ENCODE data around the gene ARV1.
"Not testable (repeated sequence)": the region's sequence is repeated elsewhere in the genome, so short reads cannot be mapped to it uniquely, and the experiment has no call there.

ARV1 gene

GRCh38 chr1:230992100-230992774, 13.3 kb downstream of the ARV1 start:
- Histone ChIP-seq H3K4me1 (ENCODE audit: control insufficient read depth, insufficient read depth, low read length) (no peaks in the 10 kb centered on the region), H3K4me3 (ENCODE audit: low read depth, low read length) (no peak overlapping the region), H3K36me3 (ENCODE audit: control insufficient read depth, insufficient read depth, low read length) (peaks cover 11% of the 10 kb centered on the region; the same call in 1 of the 2 replicates), H3K9ac (ENCODE audit: low read length) (no peak overlapping the region), H3K27me3 (ENCODE audit: control insufficient read depth, insufficient read depth, low read length) (peaks cover 7% of the 10 kb centered on the region), H3K9me3 (ENCODE audit: control insufficient read depth, insufficient read depth, low read depth, low read length) (no peaks in the 10 kb centered on the region), H3K27ac (ENCODE audit: low read depth, low read length) (no peak overlapping the region)

- H3K27ac ChIP-seq (ENCODE audit: low read depth, low read length), result no peak overlapping the region
- H3K9me3 ChIP-seq (ENCODE audit: control insufficient read depth, insufficient read depth, low read depth, low read length), result no peaks in the 10 kb centered on the region
- peaks cover 37% of the 10 kb centered on the region for H3K36me3 ChIP-seq (ENCODE audit: control insufficient read depth, insufficient read depth, low read length)
- H3K4me1 ChIP-seq (ENCODE audit: control insufficient read depth, insufficient read depth, low read length), result no peaks in the 10 kb centered on the region
- no peaks in the 10 kb centered on the region for H3K27me3 ChIP-seq (ENCODE audit: control insufficient read depth, insufficient read depth, low read length)
- no peak overlapping the region for H3K9ac ChIP-seq (ENCODE audit: low read length)
- no peak overlapping the region for H3K4me3 ChIP-seq (ENCODE audit: low read depth, low read length)
Measured at GRCh38 chr1:230994860-230995259, 16.0 kb downstream of the ARV1 start.

GRCh38 chr1:231000201-231000600, 21.3 kb downstream of the ARV1 start:
- Histone ChIP-seq H3K27ac (ENCODE audit: low read depth, low read length) (no peak overlapping the region), H3K4me1 (ENCODE audit: control insufficient read depth, insufficient read depth, low read length) (no peaks in the 10 kb centered on the region), H3K9ac (ENCODE audit: low read length) (no peak overlapping the region), H3K36me3 (ENCODE audit: control insufficient read depth, insufficient read depth, low read length) (peaks cover 44% of the 10 kb centered on the region), H3K27me3 (ENCODE audit: control insufficient read depth, insufficient read depth, low read length) (no peaks in the 10 kb centered on the region), H3K9me3 (ENCODE audit: control insufficient read depth, insufficient read depth, low read depth, low read length) (no peaks in the 10 kb centered on the region; the same call in 1 of the 2 replicates), H3K4me3 (ENCODE audit: low read depth, low read length) (no peak overlapping the region)

GRCh38 chr1:231000639-231001038, 21.7 kb downstream of the ARV1 start:
- Histone ChIP-seq H3K4me1 (ENCODE audit: control insufficient read depth, insufficient read depth, low read length) (no peaks in the 10 kb centered on the region), H3K4me3 (ENCODE audit: low read depth, low read length) (no peak overlapping the region), H3K9ac (ENCODE audit: low read length) (no peak overlapping the region), H3K27me3 (ENCODE audit: control insufficient read depth, insufficient read depth, low read length) (no peaks in the 10 kb centered on the region), H3K9me3 (ENCODE audit: control insufficient read depth, insufficient read depth, low read depth, low read length) (no peaks in the 10 kb centered on the region; the same call in 1 of the 2 replicates), H3K36me3 (ENCODE audit: control insufficient read depth, insufficient read depth, low read length) (peaks cover 44% of the 10 kb centered on the region), H3K27ac (ENCODE audit: low read depth, low read length) (no peak overlapping the region)

- no peaks in the 10 kb centered on the region for H3K4me1 ChIP-seq (ENCODE audit: control insufficient read depth, insufficient read depth, low read length)
- H3K4me3 ChIP-seq (ENCODE audit: low read depth, low read length), result no peak overlapping the region
- H3K9me3 ChIP-seq (ENCODE audit: control insufficient read depth, insufficient read depth, low read depth, low read length), result peaks cover 2% of the 10 kb centered on the region; the same call in 1 of the 2 replicates
- H3K36me3 ChIP-seq (ENCODE audit: control insufficient read depth, insufficient read depth, low read length), result peaks cover 39% of the 10 kb centered on the region
- no peak overlapping the region for H3K27ac ChIP-seq (ENCODE audit: low read depth, low read length)
- H3K9ac ChIP-seq (ENCODE audit: low read length), result no peak overlapping the region
- H3K27me3 ChIP-seq (ENCODE audit: control insufficient read depth, insufficient read depth, low read length), result no peaks in the 10 kb centered on the region
Measured at GRCh38 chr1:231001892-231002291, 23.0 kb downstream of the ARV1 start.

GRCh38 chr1:231007535-231007934, 28.6 kb downstream of the ARV1 start:
- H3K27me3 ChIP-seq (ENCODE audit: control insufficient read depth, insufficient read depth, low read length); H3K9ac ChIP-seq (ENCODE audit: low read length); H3K36me3 ChIP-seq (ENCODE audit: control insufficient read depth, insufficient read depth, low read length); H3K4me3 ChIP-seq (ENCODE audit: low read depth, low read length); H3K4me1 ChIP-seq (ENCODE audit: control insufficient read depth, insufficient read depth, low read length); H3K27ac ChIP-seq (ENCODE audit: low read depth, low read length): not testable (repeated sequence)
- peaks cover 14% of the 10 kb centered on the region; the same call in 1 of the 2 replicates for H3K9me3 ChIP-seq (ENCODE audit: control insufficient read depth, insufficient read depth, low read depth, low read length)

GRCh38 chr1:231011360-231011759, 32.5 kb downstream of the ARV1 start:
- H3K4me1 ChIP-seq (ENCODE audit: control insufficient read depth, insufficient read depth, low read length), result no peaks in the 10 kb centered on the region
- no peak overlapping the region for H3K4me3 ChIP-seq (ENCODE audit: low read depth, low read length)
- H3K9ac ChIP-seq (ENCODE audit: low read length), result no peak overlapping the region
- no peaks in the 10 kb centered on the region; the same call in 1 of the 2 replicates for H3K36me3 ChIP-seq (ENCODE audit: control insufficient read depth, insufficient read depth, low read length)
- H3K27ac ChIP-seq (ENCODE audit: low read depth, low read length), result no peak overlapping the region
- H3K9me3 ChIP-seq (ENCODE audit: control insufficient read depth, insufficient read depth, low read depth, low read length), result peaks cover 13% of the 10 kb centered on the region; the same call in 1 of the 2 replicates
- H3K27me3 ChIP-seq (ENCODE audit: control insufficient read depth, insufficient read depth, low read length), result peaks cover 19% of the 10 kb centered on the region

GRCh38 chr1:231011963-231012362, 33.1 kb downstream of the ARV1 start:
- no peak overlapping the region for H3K27ac ChIP-seq (ENCODE audit: low read depth, low read length)
- no peak overlapping the region for H3K9ac ChIP-seq (ENCODE audit: low read length)
- no peaks in the 10 kb centered on the region; the same call in 1 of the 2 replicates for H3K36me3 ChIP-seq (ENCODE audit: control insufficient read depth, insufficient read depth, low read length)
- H3K4me3 ChIP-seq (ENCODE audit: low read depth, low read length), result no peak overlapping the region
- H3K27me3 ChIP-seq (ENCODE audit: control insufficient read depth, insufficient read depth, low read length), result peaks cover 19% of the 10 kb centered on the region
- H3K9me3 ChIP-seq (ENCODE audit: control insufficient read depth, insufficient read depth, low read depth, low read length), result peaks cover 11% of the 10 kb centered on the region; the same call in 1 of the 2 replicates
- no peaks in the 10 kb centered on the region for H3K4me1 ChIP-seq (ENCODE audit: control insufficient read depth, insufficient read depth, low read length)

GRCh38 chr1:231013391-231014015, 34.6 kb downstream of the ARV1 start:
- H3K9me3 ChIP-seq (ENCODE audit: control insufficient read depth, insufficient read depth, low read depth, low read length), result peaks cover 5% of the 10 kb centered on the region; the same call in 1 of the 2 replicates
- H3K36me3 ChIP-seq (ENCODE audit: control insufficient read depth, insufficient read depth, low read length), result no peaks in the 10 kb centered on the region; the same call in 1 of the 2 replicates
- H3K27me3 ChIP-seq (ENCODE audit: control insufficient read depth, insufficient read depth, low read length), result peaks cover 19% of the 10 kb centered on the region
- H3K9ac ChIP-seq (ENCODE audit: low read length), result no peak overlapping the region
- no peaks in the 10 kb centered on the region for H3K4me1 ChIP-seq (ENCODE audit: control insufficient read depth, insufficient read depth, low read length)
- no peak overlapping the region for H3K27ac ChIP-seq (ENCODE audit: low read depth, low read length)
- no peak overlapping the region for H3K4me3 ChIP-seq (ENCODE audit: low read depth, low read length)

GRCh38 chr1:231016234-231016633, 37.3 kb downstream of the ARV1 start:
- Histone ChIP-seq H3K36me3 (ENCODE audit: control insufficient read depth, insufficient read depth, low read length) (peaks cover 5% of the 10 kb centered on the region; the same call in 1 of the 2 replicates), H3K27ac (ENCODE audit: low read depth, low read length) (no peak overlapping the region)

GRCh38 chr1:231016966-231017365, 38.1 kb downstream of the ARV1 start:
- Histone ChIP-seq H3K9ac (ENCODE audit: low read length) (no peak overlapping the region), H3K4me3 (ENCODE audit: low read depth, low read length) (no peak overlapping the region), H3K9me3 (ENCODE audit: control insufficient read depth, insufficient read depth, low read depth, low read length) (no peaks in the 10 kb centered on the region), H3K36me3 (ENCODE audit: control insufficient read depth, insufficient read depth, low read length) (peaks cover 5% of the 10 kb centered on the region; the same call in 1 of the 2 replicates), H3K4me1 (ENCODE audit: control insufficient read depth, insufficient read depth, low read length) (peaks cover 25% of the 10 kb centered on the region), H3K27ac (ENCODE audit: low read depth, low read length) (no peak overlapping the region), H3K27me3 (ENCODE audit: control insufficient read depth, insufficient read depth, low read length) (peaks cover 27% of the 10 kb centered on the region)

More at GRCh38 chr1:231016234-231016633, 37.3 kb downstream of the ARV1 start:
- Histone ChIP-seq H3K9ac (ENCODE audit: low read length) (no peak overlapping the region), H3K27me3 (ENCODE audit: control insufficient read depth, insufficient read depth, low read length) (peaks cover 28% of the 10 kb centered on the region), H3K9me3 (ENCODE audit: control insufficient read depth, insufficient read depth, low read depth, low read length) (0 out of 2 replicates have a peak, but pooled peaks cover 3% of the 10 kb centered on the region), H3K4me3 (ENCODE audit: low read depth, low read length) (no peak overlapping the region), H3K4me1 (ENCODE audit: control insufficient read depth, insufficient read depth, low read length) (peaks cover 17% of the 10 kb centered on the region)
